Mammary epithelial cell (primary cell): ENCODE data around the gene MRPS18C.

Experiments used
- CTCF ChIP-seq, 2 donors: IDR thresholded peaks in 1 of 2; conservative IDR thresholded peaks in 1 of 2; 2 replicates each; pipeline ENCODE4 v1.5.1; 2011 to 2012; ENCODE audit warnings: inconsistent platforms in 2 of 2, low read length in 2 of 2, mild to moderate bottlenecking in 2 of 2, control low read depth in 1 of 2, low read depth in 1 of 2; ENCODE audit not compliant: insufficient read depth in 1 of 2; ENCODE audit errors: extremely low read depth in 1 of 2
- EZH2 ChIP-seq: IDR thresholded peaks from 2 replicates; pipeline ENCODE4 v1.6.1; 2012; ENCODE audit warnings: low read length, inconsistent platforms, borderline replicate concordance

- TF ChIP-seq CTCF (conservative IDR thresholded peaks at IDR 0.05 in 1 of 2, IDR thresholded peaks at IDR 0.05 in 1 of 2; ENCODE audit: extremely low read depth in 1 of 2, insufficient read depth in 1 of 2, low read depth in 1 of 2, low read length in 2 of 2) (no peak), EZH2 (no peak)
Observed at GRCh38 chr4:83449009-83449408, 6.8 kb upstream of the MRPS18C start.
